GM19240 (cell line): ENCODE measurements around the gene SON.
"Not testable (repeated sequence)": the region's sequence is repeated elsewhere in the genome, so short reads cannot be mapped to it uniquely, and the experiment has no call there.

ENCODE experiments used
- DNase-seq: peaks from one replicate; pipeline ENCODE4 v3.0.0; 2011; ENCODE audit warnings: low spot score; ENCODE audit not compliant: insufficient read length

Gene SON

GRCh38 chr21:33542640-33543504, at the start of gene SON:
Gene SON (plus strand): TSS chr21:33543038. CDS start chr21:33543093, 55 bp downstream.
- DNase-seq: peak; percentile 75

- no peak for DNase-seq
These were observed 49.1 kb upstream of the SON start for GRCh38 chr21:33493756-33494155.

DNA sequence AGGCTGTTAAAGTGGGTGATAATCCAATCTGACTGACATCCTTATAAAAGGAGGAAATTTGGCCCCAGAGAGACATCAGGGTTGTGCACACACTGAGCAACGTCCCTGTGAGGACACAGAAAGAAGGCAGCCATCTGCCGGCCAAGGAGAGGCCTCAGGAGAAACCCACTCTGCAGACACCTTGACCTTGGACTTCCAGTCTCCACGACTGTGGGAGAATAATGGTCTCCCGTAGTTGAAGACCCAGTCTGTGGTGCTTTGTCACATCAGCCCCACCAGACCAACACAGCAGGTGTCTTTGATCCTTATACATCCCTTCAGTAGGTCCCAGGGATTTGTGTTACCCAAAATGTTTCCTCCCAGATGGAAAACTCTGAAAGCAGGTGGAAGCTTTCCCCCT, 47.1 kb upstream of the SON start:
- no peak for DNase-seq

DNA sequence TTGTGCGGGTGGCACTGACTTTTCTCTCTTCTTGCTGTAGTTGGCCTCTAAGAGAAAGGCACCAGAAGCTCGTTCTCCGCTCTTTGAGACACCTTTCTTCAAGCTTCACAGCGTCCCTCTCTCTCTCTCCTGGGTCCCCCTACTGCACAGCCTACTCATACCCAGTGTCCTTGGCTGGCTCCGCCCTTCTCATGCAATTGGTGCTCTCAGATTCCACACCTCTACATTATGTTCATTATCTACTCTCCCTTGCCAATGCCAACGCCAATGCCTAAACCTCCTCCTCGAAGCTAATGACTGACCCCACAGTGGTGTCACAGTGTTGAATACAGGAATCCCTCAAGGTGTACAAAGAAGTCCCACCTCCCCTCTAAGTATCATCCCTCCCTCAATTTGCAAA, 46.5 kb upstream of the SON start:
- DNase-seq: no peak

DNA sequence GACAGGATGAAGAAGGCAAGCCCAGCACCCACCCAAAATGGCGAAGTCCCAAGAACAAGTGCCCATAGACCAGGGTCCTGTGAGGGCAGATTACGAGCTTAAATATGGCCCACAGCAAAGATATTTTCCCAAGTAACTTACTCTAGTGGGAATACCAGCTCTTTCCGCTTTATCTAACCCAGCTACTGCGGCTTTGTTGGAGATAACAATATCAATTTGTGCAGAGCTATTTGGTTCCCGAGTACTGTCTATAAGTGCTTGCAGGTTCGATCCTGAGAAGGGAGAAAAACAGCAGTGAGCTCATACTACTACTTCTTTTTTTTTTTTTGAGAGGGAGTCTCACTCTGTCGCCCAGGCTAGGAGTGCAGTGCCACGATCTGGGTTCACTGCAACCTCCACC, 37.0 kb upstream of the SON start:
- no peak for DNase-seq

DNA sequence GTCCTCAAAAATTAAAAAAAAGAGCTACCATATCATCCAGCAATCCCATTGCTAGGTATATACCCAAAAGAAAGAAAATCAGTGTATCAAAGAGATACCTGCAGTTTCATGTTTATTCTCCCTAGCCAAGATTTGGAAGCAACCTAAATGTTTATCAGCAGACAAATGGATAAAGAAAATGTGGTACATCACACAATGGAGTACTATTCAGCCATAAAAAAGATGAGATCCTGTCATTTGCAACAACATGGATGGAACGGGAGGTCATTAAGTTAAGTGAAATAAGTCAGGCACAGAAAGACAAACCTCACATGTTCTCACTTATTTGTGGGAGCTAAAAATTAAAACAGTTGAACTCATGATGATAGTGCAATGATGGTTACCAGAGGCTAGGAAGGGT, 35.8 kb upstream of the SON start:
- DNase-seq: not testable (repeated sequence)

GRCh38 chr21:33510826-33511225, 32.0 kb upstream of the SON start:
- no peak for DNase-seq

DNA sequence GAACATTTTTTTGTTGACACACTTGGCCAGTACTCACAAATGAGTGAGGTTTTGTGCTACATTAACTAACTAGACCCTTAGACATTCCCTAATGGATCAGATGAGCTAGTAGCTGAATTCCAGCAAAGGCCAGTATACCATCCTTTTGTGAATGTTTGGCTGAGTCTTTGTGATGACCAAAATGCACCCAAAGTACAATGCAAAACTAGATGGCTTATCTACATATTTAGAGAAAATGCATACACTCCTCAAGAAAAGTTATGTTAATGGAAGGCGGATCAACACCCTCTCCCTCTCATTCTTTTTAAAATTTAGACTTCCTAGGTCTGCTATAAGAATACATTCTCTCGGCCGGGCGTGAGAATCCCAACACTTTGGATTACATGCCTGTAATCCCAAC, 31.2 kb upstream of the SON start:
- DNase-seq: no peak

DNA sequence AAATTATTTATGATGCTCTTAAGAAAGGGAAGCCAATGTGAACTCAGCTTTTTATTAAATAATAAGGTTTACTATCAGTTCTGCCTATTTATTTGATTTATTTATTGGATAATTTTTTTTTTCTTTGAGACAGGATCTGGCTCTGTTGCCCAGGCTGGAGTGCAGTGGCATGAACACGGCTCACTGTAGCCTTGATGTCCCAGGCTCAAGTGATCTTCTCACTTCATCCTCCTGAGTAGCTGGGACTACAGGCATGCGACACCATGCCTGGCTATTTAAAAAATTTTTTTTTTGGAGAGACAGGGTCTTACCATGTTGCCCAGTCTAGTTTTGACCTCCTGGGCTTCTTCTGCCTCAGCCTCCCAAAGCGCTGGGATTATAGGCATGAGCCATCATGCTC, 30.4 kb upstream of the SON start:
- no peak for DNase-seq

DNA sequence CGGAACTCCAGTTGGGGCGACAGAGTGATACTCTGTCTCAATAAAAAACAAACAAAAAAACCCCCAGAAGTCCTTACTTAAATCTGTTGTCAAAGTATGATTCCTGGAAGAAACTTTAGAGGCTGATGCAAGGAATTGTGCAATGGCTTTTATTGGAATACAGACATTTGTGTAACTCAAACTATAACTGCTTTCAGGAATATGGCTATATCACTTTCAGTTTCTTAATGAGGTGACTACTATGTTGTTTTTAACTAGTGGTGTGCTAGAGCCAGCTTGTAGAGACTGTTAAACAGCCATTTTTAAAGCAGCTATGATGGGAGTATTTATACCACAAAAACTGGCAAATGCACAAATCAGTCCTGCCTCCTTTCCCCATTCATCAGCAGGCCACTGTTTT, 28.6 kb upstream of the SON start:
- no peak for DNase-seq

DNA sequence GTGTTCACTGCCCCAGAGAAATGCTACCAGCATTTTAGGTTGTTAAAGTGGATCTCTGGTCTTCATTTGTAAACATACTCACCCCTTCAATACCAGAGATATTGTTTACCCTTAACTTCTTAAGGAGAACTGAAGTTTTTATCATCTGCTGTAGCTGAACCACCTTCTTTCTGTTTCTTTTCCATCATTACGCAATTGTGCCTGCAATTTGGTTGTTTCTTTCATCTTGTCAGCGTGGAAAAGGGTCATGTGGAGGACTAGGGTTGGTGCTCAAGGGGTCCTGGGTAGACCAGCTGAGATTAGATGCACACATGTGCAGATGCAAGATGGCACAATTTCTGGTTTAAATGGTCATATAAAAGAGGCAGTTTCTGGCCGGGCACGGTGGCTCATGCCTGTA, 23.9 kb upstream of the SON start:
- DNase-seq: no peak

GRCh38 chr21:33522297-33522952, 20.4 kb upstream of the SON start:
- DNase-seq: no peak

DNA sequence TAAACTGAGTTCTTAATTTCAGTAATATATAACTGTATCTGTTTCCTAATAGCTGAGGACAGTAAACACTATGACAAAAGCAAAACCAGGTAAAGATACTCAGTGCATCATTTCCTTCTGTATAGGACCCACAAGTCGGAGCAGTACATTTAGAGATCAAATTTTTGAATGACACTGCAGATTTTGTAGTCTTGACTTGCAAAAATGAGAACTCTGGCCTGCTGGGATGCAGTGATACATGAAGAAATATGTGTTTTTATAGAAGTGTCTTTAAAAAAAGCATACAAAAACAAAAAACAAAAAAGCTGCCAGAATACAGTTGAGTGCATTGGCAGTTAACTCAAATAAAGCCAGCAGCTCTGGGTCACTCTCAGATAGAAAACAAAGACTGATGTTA, 19.9 kb upstream of the SON start:
- no peak for DNase-seq

DNA sequence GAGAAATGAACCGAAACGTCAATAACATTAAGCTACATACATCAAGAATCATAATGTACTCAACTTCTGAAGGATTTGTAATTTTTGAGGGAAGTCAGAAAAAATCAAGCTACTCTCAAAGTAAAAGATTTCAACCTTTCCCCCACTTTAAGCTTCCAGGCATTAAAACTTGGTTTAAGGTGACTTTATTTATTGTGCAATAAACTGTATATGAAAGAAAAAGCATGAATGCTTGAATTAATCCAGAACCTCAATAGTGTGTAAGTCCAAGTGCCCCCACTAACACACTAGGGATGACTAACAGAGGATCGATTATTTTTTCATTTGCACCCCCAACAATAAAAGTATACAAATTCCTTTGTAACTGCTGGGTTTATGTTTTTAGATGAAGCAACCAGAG, 11.8 kb upstream of the SON start:
- no peak for DNase-seq

GRCh38 chr21:33537212-33537611, 5.6 kb upstream of the SON start:
- no peak for DNase-seq

DNA sequence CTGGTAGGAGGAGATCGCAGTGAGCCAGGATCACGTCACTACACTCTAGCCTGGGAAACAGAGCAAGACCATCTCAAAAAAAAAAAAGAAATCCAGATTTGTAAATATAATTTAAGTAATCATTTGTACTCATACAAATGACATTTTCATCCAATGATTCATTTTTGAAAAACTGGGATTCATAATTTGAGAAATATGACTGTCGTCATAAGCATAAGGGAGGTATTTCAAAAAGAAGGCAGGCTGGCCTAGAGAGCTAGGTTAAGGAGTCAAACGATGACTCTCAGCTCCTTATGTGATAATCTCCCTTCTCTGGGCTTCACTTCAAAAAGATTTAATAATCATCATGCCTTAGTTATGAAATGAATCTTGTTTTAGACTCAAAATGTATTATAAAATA, 3.2 kb upstream of the SON start:
- no peak for DNase-seq

GRCh38 chr21:33540711-33541104, 2.1 kb upstream of the SON start:
- no peak for DNase-seq

DNA sequence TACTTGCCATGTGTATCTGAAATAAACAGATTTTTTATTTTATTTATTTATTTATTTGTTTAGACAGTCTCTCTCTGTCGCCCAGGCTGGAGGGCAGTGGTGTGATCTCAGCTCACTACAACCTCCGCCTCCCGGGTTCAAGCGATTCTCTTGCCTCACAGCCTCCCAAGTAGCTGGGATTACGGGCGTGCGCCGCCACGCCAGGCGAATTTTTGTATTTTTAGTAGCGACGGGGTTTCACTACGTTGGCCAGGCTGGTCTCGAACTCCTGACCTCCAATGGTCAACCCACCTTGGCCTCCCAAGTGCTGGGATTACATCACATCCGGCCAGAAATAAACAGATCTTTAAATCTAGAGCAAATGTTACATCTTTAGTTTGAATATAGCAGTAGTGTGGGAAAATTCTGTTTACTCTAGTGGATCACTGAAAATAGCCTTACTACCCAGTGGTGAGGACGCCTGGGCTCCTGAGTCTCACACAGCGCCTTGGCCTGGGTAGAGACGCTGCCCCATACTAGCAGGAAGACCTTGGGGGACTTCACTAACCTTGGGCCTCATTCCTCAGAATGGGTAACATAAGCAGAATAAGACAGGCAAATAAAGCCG, 1.6 kb upstream of the SON start:
- DNase-seq: no peak

DNA sequence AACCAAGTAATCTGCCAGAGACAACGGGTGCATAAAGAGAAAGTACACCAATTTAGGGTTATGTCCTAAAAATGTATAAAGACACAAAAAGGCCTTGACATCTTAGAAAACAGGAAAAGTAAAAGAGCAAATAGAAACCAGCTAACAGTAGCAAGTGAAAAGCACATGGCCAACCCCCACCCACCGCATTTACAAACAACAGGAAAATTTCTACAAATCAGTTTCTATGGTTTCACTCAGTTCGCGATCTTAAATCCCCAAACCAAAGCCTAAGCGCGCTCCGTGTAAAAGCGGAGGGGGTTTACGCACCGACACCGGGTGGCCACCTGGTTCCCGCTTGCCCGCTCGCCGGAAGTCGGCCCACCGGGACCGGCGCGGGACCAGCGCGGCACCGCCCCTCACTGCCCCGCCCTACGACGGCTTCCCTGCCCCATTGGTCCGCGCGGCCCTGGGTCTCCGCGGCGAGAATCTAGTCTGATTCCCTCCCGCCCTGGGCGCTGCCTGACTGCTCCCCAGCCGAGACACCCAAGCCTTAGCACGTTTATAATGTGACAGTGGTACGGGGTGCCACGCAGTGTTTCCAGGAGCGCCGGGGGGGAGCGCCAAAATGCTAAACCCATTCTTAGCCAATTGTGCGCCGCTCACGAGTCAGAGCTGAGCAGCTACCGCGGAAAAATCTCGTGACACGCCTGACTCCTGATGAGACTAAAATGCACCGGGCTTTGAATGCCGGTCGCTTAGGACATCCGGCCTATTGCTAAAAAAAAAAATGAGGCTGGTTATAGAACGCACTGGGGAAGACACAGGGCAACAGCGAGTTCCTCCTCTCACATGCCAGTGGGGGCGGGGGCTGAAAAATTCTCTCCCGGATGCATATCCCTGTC, 840 bp upstream of the SON start, which contains the start of gene GART:
TSS of gene GART (minus strand) at position 362 of the 884 bp plus-strand sequence. CDS start 2,802 bp downstream, outside the sequence.
- DNase-seq: peak; percentile 42

DNA sequence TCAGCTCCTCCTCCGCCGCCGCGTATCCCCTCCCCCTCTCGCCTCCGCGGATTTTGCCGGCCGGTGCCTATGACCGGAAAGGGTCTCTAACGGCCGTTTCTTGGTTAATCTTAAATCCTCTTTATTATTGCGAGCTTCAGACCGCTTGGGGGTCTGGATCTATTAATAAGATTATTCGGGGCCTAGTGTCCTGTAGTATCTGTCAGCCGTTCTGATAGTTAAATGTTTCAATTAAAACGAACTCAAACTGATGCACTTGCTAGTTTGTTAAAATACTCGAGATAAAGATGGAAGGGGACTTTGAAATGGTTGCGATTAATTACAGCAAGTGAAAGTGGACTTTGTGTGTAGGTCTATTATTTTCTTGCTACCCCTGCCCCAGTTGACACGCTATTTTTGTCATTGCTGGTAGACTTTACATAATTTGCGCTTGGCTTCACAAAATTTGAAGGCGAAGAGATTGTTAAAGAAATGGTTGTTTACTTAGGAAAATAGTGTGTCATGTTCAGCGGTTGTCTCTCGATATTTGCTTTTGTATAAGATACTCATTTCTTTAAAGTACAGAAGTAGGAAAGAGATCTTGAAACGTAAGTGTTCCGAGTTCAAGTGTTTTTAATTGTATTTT, 779 bp downstream of the SON start:
- DNase-seq: no peak
